Inflammatory macrophage treated with lipopolysaccharide for 4 hours (primary cell): ENCODE results near the gene PIP4K2B.

Source experiments
- DNase-seq: peaks from one replicate; pipeline ENCODE4 v3.0.0-alpha.2; 2020

Gene PIP4K2B

DNA sequence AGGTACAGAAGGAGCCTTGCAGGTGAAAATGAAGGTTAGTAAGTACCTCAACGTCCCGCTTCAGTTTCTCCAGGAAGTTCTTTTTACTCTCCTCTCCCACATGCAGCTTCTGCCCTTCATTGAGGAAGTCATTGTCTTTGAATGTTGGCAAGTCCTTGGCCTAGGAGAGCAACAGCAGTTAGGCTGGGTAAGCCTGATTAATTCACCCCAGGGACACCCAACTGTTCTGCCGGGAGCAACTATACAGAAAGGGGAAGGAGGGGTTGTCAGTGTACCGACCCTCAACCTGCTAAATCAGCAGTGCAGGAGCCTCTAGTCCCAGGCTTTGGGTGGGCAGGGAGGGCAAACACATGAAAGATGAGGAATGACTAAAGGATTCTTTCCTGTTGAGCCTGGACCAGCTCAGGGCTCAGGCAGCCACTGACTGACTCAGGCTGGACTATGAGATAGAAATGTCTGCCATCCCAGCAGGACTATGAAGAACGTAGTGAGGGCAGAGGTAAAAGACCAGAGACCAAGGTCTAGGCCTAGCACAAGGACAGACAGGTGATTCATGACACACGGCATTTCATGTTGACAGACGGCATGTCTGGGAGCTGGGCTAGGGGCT is 21.6 kb downstream of the PIP4K2B start:
- DNase-seq: no peak

DNA sequence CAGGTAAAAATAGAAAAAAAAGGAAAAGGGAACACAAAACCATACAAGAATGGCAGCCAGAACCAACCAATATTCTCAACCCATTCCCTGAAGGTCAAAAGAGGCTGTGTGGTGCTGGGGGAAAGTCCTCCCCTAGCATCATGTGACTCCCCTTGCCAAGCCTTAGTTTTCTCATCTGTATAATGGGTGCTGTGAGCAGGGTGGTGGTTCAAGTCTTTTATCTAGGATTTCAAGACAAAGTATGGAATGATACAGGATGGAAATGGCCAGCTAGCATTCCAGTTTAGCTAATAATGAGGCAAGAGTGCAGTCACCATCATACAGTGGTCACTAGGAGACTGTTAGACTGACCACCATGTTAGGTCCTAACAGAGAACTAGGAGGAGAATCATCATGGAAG is 26.1 kb downstream of the PIP4K2B start:
- DNase-seq: no peak

DNA sequence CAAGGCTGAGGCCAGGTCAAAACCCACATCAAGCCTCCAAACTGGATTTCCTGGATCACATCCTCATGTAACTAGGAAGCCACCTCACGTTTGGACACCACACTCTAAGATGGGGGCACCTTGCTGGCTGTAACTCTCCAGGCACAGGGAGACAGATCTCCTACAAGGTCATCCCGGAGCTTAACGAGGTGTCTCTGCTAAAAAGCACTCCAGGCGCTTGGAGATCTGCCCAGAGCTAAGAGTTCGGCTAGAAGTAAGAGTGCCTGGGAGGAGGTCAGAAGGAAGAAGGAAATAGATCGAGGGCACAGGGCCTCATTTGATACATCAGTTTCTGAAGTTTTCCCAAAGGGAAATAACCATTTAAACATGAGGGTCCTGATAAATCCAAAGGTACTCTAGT is 30.9 kb downstream of the PIP4K2B start:
- DNase-seq: no peak

DNA sequence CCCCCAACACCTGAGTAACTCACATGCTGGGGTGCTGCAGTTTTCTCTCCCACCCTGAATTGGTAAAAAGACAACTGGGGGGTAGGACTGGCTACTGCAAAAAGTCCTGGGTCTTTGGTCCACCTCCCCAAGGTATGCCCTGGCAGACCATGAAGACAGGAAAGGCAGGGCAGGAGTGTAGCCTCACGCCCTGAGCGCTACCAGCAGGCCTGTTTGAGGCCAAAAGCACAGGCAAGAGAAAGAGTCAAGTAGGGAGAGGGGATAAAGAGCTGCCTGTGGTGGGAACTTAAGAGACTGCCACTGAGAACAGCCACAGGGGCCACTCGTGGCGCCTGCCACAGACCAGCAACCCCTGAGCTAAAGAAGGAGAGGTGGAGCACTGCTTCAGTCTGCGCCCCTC is 33.0 kb downstream of the PIP4K2B start:
- no peak for DNase-seq

DNA sequence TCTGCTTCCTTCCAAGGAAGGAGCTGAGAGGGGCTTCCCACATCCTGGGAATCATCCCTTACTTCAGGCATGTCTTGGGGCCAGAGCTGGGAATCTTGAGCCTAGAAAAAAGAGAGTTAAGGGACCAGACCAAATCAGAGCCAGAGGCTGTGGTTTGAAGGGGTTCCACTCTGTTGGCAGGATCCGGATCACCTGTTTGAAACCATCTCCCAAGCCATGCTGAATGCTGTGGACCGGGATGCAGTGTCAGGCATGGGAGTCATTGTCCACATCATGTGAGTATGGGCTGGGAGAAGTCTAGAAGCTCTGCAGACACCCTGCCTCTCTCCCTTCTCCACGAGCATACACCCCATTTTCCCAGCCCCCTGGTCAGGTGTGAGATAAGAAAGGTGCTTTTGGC is 37.1 kb downstream of the PIP4K2B start:
- no peak for DNase-seq

DNA sequence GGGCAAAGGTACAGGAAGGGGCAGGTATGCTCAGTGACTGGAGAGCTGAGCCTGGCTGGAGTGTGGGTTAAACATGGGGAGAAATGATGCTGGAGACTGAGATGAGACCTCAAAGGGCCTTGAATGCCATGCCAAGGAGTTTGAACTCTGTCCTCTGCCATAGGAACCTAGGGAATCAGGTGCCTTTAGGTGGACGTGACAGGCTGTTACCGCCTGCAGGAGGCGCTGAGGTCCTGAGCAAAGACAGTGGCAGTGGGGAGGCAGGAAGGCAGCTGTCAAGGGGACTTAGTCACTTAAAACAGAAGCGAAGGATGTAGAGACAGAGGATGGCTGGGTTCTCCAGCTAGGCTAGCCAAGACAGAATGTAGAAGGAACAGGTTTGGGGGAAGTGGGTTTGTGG is 37.7 kb downstream of the PIP4K2B start:
- no peak for DNase-seq

DNA sequence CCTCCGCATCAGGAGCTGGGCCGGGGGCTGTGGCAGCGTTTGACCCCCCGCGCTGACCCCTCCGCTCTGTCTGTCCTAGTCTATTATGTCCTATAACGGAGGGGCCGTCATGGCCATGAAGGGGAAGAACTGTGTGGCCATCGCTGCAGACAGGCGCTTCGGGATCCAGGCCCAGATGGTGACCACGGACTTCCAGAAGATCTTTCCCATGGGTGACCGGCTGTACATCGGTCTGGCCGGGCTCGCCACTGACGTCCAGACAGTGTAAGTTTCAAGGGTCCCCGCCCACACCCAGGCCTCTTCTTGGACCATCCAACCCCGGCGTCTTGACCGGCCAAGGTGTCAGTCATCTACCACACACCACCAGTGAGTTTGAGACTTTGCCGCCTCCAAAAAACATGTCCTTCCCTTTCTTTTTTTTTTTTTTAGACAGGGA is 46.3 kb downstream of the PIP4K2B start:
- no peak for DNase-seq

DNA sequence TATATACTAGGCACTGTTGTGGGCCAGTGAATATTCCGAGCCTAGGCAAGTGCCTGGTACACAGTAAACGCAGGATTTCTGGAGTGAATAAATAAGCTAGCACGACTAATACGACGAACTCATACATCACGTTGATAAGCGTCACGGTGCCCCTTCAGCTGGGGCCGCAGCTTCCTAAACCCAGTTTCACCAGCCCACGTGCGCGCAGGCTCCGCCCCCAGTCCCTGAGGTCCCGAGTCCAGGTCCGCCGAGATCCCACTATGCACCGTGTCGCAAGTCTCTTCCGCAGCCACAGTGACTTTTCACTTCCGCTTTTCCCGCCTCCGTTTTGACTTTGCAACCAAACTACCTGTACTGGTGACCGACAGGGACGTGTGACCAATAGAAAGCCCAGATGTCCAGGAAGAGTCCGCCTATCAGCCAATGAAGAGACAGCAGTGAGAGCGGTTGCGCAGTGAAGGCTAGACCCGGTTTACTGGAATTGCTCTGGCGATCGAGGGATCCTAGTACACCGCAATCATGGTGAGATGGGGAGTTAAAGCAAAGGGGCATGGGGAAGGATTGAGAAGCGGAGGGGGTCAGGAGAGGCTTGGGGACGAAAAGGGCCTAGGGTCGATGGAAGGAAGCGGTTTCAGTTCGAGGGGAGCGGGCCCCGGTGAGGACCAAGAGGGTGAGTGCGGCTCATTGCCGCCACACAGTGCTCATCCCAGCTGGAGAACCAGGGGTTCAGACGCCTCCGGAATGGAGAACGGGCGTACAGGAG is 46.9 kb downstream of the PIP4K2B start, which contains the start of gene PSMB3:
TSS of gene PSMB3 (plus strand) at position 434 of the 763 bp plus-strand sequence. CDS start at position 520, 86 bp downstream.
- DNase-seq: peak; percentile 100

DNA sequence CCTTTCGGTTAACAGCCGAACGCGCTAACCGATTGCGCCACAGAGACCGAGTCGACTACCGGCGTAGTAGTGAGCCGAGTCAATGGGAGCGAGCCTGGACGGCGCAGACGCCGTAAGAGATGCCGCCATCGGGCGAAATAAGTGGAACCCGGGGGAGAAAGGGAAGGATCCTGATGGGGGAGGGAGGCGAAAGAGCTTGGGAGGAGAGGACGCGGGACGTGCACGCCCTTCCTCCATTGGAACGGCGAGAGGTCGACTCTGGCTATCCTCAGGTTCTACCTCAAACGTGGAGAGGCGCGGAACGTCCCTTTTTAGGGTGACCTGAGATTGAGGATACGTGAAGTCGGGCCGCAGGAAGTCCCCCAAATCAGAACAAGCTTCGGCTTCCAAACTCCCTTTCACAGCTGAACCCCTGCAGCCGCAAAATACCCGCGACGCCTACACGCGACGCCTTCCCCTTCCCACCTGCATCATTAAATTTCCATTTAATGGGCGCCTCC is 47.5 kb downstream of the PIP4K2B start:
- DNase-seq: peak; percentile 78

DNA sequence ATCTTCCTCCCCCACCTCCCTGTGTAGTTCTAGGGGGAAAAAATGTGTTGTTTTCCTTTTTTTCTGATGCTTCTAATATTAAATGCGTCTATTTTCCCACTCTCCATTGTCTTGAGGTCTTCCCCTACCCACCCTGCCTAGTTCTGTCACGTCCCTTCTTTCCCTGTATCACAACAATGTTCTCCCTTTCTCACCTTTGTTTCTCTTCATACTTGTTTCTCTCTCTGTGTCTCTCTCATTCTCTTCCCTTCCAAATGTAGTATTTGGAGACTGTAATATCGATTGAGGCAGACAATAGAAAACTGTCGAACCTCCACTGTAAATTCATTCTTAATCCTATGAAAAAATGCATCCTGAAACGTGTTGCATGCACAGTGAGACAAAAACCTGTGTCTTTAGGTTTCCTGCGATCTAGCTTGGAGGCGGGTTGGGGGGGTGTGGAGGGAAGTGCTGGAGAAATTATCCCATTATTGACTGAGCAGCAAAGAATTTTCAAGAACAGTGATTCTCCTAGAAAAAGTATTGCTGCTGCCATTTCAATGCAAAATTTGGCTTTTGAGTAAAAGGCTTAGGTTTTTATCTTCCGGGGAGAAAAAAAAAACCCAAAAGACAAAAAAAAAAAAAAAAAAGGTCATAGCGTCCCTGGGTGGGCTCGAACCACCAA is 48.1 kb downstream of the PIP4K2B start:
- DNase-seq: no peak

DNA sequence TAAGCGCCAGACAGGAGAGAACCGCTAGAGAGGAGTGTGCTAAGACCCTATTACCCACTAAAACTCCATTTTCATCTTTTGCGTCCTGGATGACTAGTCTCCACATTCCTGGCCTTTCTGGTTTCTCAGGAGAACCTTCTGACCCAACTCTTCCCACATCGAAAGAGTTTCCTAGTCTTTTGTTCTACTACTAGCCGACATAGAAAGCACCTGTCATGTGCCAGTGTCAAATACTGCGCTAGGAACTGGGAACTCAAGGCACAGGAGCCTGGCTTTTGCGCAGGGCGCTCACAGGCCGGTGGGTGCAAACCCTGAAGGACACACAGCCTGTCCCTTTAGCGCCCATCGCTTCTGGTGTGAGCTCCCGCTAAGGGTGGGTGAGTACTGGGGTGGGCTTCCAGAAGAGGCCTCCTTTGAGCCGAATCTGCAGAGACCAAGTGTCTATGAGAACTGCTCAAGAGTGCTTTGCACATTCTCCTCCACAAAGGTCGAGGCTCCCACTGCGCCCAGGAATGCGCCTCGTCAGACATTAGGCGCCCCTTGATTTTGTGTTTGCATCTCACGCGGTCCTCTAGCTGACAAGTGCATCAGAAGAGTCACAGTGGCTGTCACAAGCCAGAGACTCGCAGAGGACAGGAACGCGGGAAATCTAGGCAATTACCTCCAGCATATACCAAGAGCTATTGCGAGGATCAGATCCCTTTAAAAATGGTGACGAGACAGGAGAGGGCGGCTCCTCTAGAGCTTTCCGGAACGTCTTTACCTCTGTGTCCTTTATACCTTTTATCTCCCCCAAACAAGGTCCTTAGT is 48.8 kb downstream of the PIP4K2B start:
- peak; percentile 29 for DNase-seq

DNA sequence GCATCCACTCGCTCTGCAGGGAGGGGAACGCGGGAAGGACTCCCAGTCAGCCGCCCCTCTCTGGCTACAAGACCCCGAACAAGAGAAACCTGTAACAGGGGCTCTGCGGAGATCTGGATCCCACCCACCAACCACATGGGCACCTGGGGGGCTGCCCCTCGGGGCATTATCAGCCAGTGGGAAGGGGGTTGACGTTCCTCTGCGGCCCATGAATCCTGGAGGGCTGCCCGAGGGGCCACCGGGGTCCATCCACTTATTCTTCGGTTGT is 49.4 kb downstream of the PIP4K2B start:
- no peak for DNase-seq

DNA sequence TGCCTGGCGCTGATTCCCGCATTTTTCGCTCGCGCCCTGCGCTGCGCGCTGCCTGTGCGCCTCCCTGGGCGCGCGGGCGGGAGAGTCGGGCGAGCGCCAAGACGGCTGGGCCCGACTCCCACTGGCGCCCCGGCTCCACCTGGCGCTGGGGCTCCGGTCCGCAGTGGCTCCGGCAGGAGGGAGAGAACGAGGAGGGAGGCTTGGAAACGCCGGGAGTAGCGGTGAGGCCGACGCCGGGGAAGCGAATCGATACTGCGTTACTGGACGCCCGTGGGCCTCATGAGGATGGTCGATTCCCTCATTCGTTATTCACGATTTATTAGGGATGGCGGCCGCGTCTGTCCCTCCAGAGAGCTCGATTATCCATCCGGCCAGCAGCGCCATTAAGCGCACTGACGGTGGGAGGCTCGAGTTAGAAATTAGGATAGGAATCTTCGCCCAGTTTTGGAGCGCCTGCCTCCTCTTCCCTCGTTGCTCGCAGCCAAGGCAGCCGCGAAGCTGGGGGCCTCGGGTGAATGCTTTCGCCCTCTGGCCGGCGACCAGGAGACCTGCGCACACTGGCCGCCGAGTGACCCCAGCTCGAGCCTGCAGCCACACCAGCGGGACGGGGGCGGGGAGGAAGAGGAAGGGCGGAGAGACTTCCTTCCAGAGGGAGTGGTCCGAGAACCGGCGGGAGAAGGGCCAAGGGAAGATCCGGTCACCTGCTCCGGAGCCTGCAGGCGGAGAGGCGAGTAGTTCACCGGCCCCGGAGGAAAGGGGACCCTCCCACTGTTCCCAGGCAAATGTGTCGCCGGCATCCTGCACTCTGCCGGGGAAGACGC is 49.9 kb downstream of the PIP4K2B start:
- peak; percentile 63 for DNase-seq

DNA sequence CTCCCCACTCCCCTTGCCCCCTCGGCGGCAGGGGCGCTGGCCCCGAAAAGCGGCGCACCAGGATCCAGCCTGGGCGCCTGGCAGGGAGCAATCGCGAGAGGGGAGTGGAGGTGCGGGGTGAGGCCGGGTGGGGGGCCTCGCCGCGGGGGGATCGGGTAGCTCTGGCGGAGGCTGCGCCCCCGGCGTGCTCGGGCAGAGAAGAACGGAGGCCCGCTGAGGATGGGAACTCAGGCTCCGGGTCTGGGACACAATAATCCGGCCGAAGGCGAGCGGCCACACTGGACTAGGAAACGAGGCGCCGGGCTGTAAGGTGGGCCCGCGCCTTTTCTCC is 50.5 kb downstream of the PIP4K2B start:
- no peak for DNase-seq

DNA sequence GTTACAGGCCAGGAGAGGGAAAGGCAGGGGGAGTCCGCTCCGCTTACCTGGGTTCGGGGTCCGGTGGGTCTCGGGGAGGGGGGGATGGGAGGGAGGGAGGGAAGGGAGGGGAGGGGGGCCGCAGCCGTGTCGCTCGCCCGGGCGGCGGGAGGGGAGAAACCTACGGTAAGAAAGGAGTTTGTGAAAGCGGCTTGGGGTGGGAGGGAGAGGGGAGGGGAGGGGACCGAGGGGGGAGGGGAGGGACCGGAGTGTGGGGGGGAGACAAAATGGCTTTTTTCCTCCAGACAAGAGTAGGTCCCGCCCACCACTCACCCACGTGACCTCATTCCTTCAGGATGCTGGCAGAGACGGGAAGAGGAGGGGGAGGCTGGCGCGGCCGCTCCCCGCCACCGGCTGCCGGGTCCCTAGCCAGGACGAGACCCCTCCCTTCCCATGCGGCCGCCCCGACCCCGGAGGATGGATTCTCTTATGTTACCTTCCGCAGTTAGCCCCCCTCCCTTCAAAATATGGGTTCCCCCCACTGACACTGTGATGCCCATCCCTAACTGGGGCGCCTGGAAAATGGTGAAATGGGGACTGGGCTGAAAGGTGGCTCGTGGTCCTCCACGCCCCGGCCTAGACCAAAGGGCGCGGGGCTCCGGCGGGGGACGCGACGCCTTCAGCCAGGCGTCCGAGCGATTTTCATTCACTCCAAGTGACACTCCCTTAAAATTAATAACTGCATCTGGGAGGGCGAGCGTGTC is 51.0 kb downstream of the PIP4K2B start, which contains the start of gene PCGF2:
TSS of gene PCGF2 (minus strand) at position 188 of the 743 bp plus-strand sequence. CDS start 7,934 bp downstream, outside the sequence.
- peak; percentile 29 for DNase-seq

DNA sequence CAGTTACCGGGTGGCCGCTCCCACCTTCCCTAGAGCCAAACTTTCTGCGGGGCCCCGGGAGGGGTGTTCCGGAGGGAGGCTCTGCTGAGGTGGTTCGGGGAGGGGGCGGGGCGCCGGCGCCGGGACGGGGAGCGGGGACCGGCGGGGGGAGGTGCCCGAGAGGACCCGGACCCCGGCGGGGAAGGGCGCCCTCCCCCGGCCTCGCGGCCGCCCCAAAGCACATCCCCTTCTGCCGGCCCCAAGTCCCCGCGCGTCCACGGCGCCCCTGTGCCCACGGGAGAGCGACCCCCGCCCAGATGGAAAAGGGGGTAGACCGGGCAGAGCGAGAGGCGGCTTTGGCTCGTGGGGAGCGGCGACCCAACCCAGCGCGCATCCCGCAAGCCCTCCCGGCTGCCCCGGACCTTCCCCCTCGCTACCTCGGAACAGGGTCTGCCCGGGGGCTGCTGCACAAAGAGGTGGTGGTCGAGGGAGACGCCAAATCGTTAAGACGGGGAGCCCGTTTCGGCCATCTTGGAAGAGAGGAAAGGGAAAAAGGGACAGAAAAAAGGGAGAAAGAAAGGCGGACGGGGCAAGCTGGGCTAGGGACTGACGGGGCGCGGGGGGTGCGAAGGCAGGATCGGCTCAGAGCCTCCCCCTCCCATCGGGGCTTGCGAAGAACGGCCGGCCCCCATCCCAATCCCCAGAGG is 51.8 kb downstream of the PIP4K2B start:
- no peak for DNase-seq

DNA sequence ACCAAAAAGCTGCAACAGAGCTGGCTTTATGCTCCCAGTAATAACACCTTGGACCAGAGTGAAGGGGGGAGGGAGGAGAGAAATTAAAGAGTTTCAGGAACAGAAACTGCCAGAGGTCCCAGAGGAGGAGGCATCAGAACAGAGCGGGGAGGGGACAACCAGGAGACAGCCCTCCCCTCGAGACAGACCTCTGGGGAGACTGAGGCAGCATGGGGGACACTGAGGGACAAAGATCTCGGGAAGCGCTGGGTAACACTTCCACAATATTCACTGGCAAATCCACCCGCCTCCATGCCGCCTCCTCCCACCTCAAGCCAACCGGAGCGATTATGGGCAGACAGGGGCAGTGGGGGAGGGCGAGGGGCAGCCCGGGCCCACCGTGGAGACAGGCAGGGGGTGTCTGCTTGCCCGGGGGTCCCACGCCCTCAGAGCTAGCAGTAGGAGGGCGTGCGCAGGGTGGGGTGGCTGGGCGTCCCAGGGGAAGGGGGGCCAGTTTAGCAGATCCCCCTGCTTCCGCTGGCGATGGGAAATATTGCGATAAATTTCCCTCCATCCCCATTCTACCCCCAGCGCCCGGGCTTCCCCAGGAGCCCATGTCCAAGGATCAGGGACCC is 52.4 kb downstream of the PIP4K2B start:
- DNase-seq: peak; percentile 29

DNA sequence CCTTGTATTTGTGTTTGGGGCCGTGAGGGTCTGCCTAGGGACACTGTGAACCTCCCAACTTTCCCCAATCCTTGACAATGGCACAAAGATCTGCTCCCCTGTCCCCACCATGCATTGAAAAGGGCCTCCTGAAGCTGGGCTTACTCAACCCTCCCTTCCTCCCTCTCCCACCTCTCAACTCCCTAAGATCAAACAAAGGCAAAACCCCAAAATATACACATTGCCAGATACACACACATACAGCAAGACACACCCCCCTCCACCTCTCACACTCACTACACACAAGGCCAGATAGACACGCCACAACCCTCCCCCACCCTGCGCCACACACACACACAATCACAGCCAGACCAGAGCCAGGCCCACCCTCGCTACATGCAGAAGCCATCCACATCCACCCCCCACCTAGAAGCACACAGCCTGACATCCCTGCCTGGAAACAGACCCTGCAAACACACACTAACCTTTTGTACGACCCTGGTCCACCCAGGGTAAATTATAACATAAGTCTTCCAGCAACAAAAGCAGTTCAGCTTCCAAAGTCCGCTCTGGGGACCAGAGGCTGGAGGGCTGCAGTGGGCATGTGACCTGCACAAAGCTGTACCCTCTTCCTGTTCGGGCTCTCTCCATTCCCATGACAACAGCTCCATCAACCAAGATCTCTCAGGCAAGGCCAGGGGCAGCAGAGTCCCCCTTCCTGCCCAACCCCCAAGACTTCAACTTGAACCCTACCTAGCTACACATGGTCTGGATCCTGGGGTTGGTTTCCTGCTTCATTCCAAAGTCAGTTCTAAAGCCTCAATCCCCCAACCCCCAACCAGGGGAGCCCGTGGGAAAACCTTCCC is 53.1 kb downstream of the PIP4K2B start:
- DNase-seq: no peak

DNA sequence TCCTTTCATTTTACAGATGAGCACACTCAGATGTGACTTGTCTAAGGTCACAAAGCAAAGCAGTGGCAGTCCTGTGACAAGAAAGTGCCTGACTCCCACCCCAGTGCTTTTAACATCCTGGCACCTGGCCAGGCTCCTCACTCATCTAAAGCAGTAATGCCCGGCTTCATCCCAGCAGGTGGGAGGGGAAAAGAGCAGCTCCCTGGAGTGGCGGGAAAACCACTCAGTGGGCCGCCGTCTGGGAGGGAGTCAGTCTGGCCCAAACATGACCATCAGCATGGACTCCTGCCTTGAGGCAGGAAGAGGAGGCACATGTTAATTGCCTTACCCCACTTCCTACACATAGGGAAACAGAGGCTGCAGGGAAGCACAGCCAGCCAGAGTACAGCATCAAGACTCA is 53.8 kb downstream of the PIP4K2B start:
- DNase-seq: no peak
